Uterus (tissue), 4 donors: Measurements from ENCODE around the gene DYNLT5. TPM values are rescaled to one million over a fixed set of nuclear protein-coding genes. Genes with fewer than 3 reads are reported as not detected.
A peak's percentile ranks its signal among the peaks of the same experiment; 100 is the strongest.

Experiments
- DNase-seq, 2 donors: peaks; one replicate each; pipeline ENCODE4 v3.0.0-alpha.2; 2019 to 2020
- H3K27ac ChIP-seq, 2 donors: fragments of 200-600 bp; sonication (generic); 1 replicate in 1 of 2; 2 replicates in 1 of 2; pipeline ENCODE4 v1.5.1; 2016 to 2018
- H3K27me3 ChIP-seq, 2 donors: fragments of 200-600 bp; sonication (generic); one replicate each; pipeline ENCODE4 v1.5.1; 2018 to 2019; ENCODE audit warnings: control low read depth in 1 of 2
- H3K36me3 ChIP-seq, 2 donors: fragments of 200-600 bp; sonication (generic); one replicate each; pipeline ENCODE4 v1.5.1; 2019; ENCODE audit warnings: control low read depth in 1 of 2
- H3K4me1 ChIP-seq, 2 donors: fragments of 200-600 bp; sonication (generic); one replicate each; pipeline ENCODE4 v1.5.1; 2018 to 2019; ENCODE audit warnings: control low read depth in 1 of 2
- H3K4me3 ChIP-seq, 2 donors: fragments of 200-600 bp; sonication (generic); 1 replicate in 1 of 2; 2 replicates in 1 of 2; pipeline ENCODE4 v1.5.1; 2018 to 2019; ENCODE audit warnings: mild to moderate bottlenecking in 1 of 2
- H3K9me3 ChIP-seq, 2 donors: fragments of 200-600 bp; sonication (generic); one replicate each; pipeline ENCODE4 v1.5.1; 2019; ENCODE audit warnings: control low read depth in 1 of 2
- CTCF ChIP-seq, 4 experiments: fragments of 200-600 bp in 2 of 4; fragments of 450-650 bp in 2 of 4; sonication (generic) in 2 of 4; IDR thresholded peaks; one replicate each; pipeline ENCODE4 v1.5.1; 2016 to 2019; ENCODE audit warnings: antibody characterized with exemption in 4 of 4, mild to moderate bottlenecking in 2 of 4, moderate library complexity in 1 of 4
- POLR2A ChIP-seq, 2 donors: fragments of 450-650 bp; IDR thresholded peaks; one replicate each; pipeline ENCODE4 v1.6.1; 2016; ENCODE audit warnings: antibody characterized with exemption in 2 of 2, mild to moderate bottlenecking in 1 of 2, moderate library complexity in 1 of 2
- intact Hi-C: fragments of 100-400 bp; cut with DNase I; formaldehyde crosslinking; loops from one replicate; pipeline ENCODE4 v1.15.1; 2023; ENCODE audit warnings: low total_unique reads
- total RNA-seq, 4 donors: library from RNA; depleted of rRNA in 3 of 4; stranded (reverse); fragments of >200 nt in 3 of 4; gene quantifications; one replicate each; pipeline versions ENCODE4 v1.1.0 to v1.2.4, GENCODE V29; 2014 to 2023
- donor health status: DM: yes; HTN: yes; CAD: no.

Gene DYNLT5
- 1 to 10 TPM in 2 of 4 donors, not detected in 2; 1.3 to 1.5 TPM for total RNA-seq

GRCh38 chr1:66752000-66752592 lies at the start of gene DYNLT5:
Gene DYNLT5 (plus strand): TSS chr1:66752459. CDS start chr1:66754659, 2,200 bp downstream.
- peak; percentile 24 to 26 for DNase-seq
- peak within 1 kb of the TSS in 1 of 2 donors; percentile 6 for H3K27ac ChIP-seq
- no peak for TF ChIP-seq POLR2A (IDR thresholded peaks at IDR 0.05)
- no peak for TF ChIP-seq CTCF (IDR thresholded peaks at IDR 0.05)
- H3K4me3 ChIP-seq, result peak within 1 kb of the TSS; percentile 11 to 16
- H3K4me1 ChIP-seq, result no peaks in the 10 kb centered on the region
- intact Hi-C loops, result no loop called here
- H3K27me3 ChIP-seq, result no peaks in the 10 kb centered on the region
- no peaks in the 10 kb centered on the region for H3K9me3 ChIP-seq
- no peaks in the 10 kb centered on the region for H3K36me3 ChIP-seq

GRCh38 chr1:66704177-66704875 lies 47.9 kb upstream of the DYNLT5 start:
- Histone ChIP-seq H3K36me3 (no peaks in the 10 kb centered on the region), H3K27ac (peak overlapping the region in 1 of 2 donors; percentile 1), H3K27me3 (no peaks in the 10 kb centered on the region), H3K4me1 (no peaks in the 10 kb centered on the region), H3K4me3 (no peak overlapping the region), H3K9me3 (no peaks in the 10 kb centered on the region)
- TF ChIP-seq POLR2A (IDR thresholded peaks at IDR 0.05), result no peak
- TF ChIP-seq CTCF (IDR thresholded peaks at IDR 0.05), result no peak
- intact Hi-C loops, result no loop called here
- no peak for DNase-seq

DNA sequence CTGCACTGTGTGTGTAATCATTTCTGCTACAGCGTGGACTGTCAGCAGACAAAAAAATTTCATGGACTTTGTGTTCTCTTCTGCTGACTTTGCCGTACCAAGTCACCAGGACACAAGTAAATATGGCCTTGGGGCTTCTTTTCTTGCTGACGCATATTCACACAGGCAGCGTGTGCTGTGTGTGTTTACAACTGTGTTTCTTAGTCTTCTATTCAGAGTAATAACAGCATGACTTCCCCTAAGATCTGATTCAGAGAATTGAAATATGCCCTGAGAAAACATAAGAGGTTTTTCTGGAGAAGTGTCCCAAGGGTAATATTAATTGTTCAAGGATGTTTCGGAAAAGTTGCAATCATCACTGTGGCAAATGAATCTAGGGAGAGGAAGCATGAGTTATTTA lies 47.1 kb upstream of the DYNLT5 start:
- no peak overlapping the region for H3K27ac ChIP-seq

GRCh38 chr1:66711420-66711819 lies 40.8 kb upstream of the DYNLT5 start:
- DNase-seq, result no peak
- no peak overlapping the region for H3K4me3 ChIP-seq
- intact Hi-C loops, result no loop called here
- peaks cover 0 to 3% of the 10 kb centered on the region in 2 donors for H3K36me3 ChIP-seq
- H3K27ac ChIP-seq, result no peak overlapping the region
- no peaks in the 10 kb centered on the region for H3K4me1 ChIP-seq
- no peaks in the 10 kb centered on the region for H3K27me3 ChIP-seq
- TF ChIP-seq POLR2A (IDR thresholded peaks at IDR 0.05) (no peak), CTCF (IDR thresholded peaks at IDR 0.05) (no peak)
- no peaks in the 10 kb centered on the region for H3K9me3 ChIP-seq

More for the DNA sequence above, 47.1 kb upstream of the DYNLT5 start:
- intact Hi-C loops, result no loop called here
- H3K4me1 ChIP-seq, result no peaks in the 10 kb centered on the region
- H3K4me3 ChIP-seq, result no peak overlapping the region
- H3K27me3 ChIP-seq, result no peaks in the 10 kb centered on the region
- no peaks in the 10 kb centered on the region for H3K9me3 ChIP-seq
- TF ChIP-seq CTCF (IDR thresholded peaks at IDR 0.05) (no peak), POLR2A (IDR thresholded peaks at IDR 0.05) (no peak)
- no peak for DNase-seq
- H3K36me3 ChIP-seq, result no peaks in the 10 kb centered on the region

DNA sequence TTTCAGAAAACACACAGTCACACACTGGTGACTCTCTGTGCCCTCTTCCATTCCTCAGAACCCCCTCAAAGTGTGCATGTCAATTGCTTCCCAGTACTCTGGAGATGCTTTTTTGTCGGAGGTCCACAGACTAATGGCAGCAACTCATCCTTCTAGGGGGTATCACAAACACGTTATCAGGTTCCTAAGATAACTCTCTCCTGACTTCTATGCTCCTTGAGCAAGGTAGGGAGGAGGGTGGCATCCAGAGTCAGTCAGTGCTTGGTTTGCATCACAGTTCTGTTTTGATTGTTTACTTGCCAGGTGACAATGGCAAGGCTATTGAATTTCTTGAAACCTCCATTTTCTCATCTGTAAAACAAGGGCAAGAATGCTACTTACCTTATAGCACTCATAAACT lies 39.4 kb upstream of the DYNLT5 start:
- DNase-seq, result no peak
- Histone ChIP-seq H3K36me3 (peaks cover 0 to 3% of the 10 kb centered on the region in 2 donors), H3K27me3 (no peaks in the 10 kb centered on the region), H3K4me1 (no peaks in the 10 kb centered on the region), H3K4me3 (no peak overlapping the region), H3K27ac (no peak overlapping the region), H3K9me3 (no peaks in the 10 kb centered on the region)
- intact Hi-C loops, result no loop called here
- no peak for TF ChIP-seq POLR2A (IDR thresholded peaks at IDR 0.05)
- TF ChIP-seq CTCF (IDR thresholded peaks at IDR 0.05), result no peak
